VCaP (cell line): ENCODE measurements around the gene SPEF2.

Source experiments
- H3K27ac ChIP-seq: fragments of 450-650 bp; 2 replicates; pipeline ENCODE4 v1.5.1; 2017
- CTCF ChIP-seq: fragments of 450-650 bp; conservative IDR thresholded peaks from 2 replicates; pipeline ENCODE4 v1.5.1; 2017; ENCODE audit warnings: mild to moderate bottlenecking, moderate library complexity

SPEF2 gene

GRCh38 chr5:35735718-35736117, 118.1 kb downstream of the SPEF2 start:
- no peak for TF ChIP-seq CTCF
- H3K27ac ChIP-seq: no peak overlapping the region

DNA sequence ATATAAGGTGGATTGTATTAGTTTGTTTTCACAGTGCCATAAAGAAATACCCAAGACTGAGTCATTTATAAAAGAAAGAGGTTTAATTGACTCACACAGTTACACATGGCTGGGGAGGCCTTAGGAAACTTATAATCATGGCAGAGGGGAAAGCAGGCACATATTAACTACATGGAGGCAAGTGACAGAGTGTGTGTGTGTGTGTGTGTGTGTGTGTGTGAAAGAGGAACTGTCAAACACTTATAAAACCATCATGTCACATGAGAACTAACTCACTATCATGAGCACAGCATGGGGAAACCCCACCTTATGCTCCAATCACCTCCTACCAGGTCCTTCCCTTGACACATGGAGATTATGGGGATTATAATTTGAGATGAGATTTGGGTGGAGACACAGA, 118.6 kb downstream of the SPEF2 start:
- TF ChIP-seq CTCF: no peak
- no peak overlapping the region for H3K27ac ChIP-seq

GRCh38 chr5:35741126-35741716, 123.6 kb downstream of the SPEF2 start:
- no peak overlapping the region for H3K27ac ChIP-seq
- no peak for TF ChIP-seq CTCF

GRCh38 chr5:35741971-35742370, 124.3 kb downstream of the SPEF2 start:
- no peak for TF ChIP-seq CTCF
- H3K27ac ChIP-seq: no peak overlapping the region

DNA sequence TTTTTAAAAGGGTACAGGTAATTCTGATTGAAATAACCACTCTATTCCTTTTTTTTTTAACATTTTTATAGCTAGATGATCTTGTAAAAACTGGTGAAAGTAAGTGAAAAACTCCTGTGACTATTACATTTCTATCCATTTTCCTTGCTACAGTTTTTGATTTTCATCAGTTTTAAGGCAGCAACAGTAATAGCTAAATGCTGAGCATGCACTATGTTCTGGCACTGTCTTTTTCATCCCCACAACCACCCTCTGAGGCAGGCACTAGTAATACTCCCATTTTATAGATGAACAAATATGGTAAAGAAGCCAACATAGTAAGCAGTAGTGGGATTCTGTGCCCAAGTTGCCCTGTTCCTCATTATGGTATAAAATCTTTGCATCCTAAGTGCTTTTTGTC, 126.0 kb downstream of the SPEF2 start:
- no peak for TF ChIP-seq CTCF
- no peak overlapping the region for H3K27ac ChIP-seq

- TF ChIP-seq CTCF: no peak
- no peak overlapping the region for H3K27ac ChIP-seq
These were observed 127.5 kb downstream of the SPEF2 start for GRCh38 chr5:35745193-35745592.

DNA sequence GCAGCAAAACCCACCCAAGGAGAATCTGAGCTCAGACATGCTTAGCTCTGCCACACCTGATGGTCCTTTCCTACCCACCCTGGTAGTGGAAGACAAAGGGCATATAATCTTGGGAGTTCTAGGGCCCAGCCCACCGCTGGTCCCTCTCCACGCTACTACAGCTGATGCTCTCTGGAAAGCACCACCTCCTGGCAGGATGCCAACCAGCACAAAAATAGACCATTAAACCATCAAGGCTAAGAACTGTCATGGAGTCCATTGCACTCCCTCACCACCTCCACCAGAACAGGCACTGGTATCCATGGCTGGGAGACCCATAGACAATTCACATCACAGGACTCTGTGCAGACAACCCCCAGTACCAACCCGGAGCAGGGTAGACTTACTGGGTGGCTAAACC, 128.0 kb downstream of the SPEF2 start:
- H3K27ac ChIP-seq: no peak overlapping the region
- no peak for TF ChIP-seq CTCF
